IPS DF 4.7 (cell line): Measurements from ENCODE around the gene PPM1L.

Source experiments
- DNase-seq: peaks from one replicate; pipeline ENCODE4 v3.0.0-alpha.2; 2013; ENCODE audit warnings: low spot score; ENCODE audit errors: extremely low read depth

Gene PPM1L

DNA sequence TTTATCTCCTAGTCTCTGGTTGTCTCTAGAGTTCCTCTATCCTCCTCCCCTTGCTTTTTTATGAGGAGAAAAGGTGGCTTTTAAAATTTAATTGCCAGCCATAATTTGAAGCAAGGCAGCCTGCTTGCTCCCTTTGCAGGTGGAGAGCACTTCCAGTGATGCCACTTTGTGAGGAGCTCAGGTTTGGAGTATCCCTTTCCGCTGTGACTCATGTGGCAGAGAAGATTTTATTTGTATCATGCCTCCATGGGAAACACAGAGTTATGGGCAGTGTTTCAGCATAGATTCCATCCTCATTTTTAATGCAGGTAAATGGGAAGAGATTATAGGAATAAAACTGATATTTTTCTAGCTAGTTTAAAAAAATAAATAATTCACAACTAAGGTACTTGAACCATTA is 7.0 kb downstream of the PPM1L start:
- no peak for DNase-seq

DNA sequence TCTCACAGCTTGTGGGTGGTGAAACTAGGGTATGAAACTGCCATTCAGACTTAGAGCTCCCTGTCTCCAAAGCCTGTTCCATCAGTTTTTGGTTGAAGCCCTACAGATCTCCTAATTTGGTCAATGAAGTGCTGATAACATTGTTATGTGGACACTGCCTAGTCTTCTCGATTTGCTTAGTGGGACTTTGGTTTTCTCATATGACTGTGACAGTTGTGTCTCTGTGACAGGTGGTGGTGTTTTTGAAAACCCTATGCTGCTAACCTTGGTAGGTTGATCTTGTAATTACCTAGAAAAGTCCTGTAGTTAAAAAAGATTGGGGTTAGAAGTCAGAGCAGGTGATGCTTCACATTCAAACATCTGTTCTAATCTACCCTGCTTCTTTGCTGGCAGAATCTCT is 9.2 kb downstream of the PPM1L start:
- DNase-seq: no peak

DNA sequence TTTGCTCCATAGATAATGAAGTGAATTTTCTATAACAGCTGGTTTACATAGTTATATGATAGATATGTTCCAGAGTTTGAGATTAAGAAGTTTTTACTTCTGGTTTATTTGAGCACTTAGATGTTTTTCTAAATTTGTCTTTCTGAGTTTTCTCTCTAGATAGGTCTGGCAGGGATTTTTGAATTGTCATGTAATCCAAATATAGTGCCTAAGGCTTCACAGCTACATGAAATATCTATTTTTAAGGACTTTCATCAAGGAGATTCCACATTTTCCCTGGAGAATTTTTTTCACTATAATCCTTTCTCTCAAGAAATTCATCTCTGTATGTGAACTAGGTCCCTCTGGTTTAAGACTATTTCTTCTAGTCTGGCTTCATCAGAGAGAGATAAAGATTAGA is 12.0 kb downstream of the PPM1L start:
- no peak for DNase-seq

DNA sequence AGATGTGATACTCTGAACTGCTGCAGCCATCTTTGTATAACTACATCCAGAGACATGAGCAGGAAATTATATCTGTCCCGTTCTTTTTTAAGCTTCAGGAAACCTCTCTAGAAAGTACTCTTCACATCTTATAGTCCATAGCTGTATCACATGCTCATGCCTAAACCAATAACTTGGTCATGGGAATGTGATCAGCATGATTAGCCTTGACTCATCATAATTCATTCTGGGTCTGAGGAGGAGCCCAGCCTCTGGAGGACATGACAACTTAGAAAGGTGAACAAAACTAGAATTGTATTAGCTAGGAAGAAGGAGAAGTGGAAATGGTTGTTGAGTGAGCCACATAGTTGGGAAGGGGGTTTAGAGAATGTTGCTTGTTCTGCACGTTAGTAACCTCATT is 12.9 kb downstream of the PPM1L start:
- no peak for DNase-seq

DNA sequence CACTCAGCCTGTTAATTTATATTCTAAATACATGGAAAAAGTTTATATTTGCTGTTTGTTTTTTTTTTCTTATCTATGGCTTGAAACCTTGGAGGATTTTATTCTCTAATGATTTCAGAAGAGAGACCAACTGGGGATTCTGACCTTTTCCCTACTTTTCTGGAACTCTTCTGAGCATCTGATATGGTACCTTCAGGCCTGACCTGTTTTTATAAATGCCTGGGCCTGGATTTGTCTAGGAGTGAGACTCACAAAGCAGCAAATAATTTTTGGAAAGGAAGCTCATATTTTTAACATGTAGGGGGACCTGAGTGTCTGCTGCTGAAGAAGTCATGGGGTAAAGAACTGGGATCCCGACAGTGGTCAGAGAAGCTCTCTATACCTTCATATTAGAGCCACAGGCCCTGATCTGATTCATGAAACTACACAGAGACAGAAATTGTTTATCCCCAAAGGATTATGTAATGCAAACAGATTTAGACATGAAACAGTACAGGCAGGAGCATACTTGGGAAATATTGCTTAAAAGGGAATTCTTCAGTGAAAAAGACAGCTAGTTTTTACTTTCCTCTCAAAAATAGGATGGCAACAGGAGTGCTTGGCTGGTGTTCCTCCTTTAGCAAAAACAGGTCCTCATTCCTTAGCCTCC is 15.9 kb downstream of the PPM1L start:
- DNase-seq: no peak

DNA sequence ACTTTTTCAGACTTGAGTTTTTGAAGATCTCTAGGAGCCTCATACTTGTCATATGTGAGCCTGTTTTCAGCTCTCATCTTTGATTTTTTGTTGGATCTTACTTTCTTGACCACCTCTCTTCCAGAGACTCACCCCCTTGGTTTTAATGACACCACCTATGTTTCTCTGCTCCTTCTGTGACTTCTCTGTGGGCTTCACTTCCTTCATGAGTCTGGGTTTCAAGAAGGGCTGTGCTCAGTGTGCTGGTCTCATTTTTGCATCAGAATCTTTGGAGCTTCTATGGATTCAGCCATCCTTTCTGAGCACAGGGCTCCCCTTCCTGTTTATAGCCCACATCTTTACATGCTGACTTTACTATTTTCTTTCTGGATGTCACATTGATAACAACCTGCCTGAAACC is 17.7 kb downstream of the PPM1L start:
- DNase-seq: no peak

DNA sequence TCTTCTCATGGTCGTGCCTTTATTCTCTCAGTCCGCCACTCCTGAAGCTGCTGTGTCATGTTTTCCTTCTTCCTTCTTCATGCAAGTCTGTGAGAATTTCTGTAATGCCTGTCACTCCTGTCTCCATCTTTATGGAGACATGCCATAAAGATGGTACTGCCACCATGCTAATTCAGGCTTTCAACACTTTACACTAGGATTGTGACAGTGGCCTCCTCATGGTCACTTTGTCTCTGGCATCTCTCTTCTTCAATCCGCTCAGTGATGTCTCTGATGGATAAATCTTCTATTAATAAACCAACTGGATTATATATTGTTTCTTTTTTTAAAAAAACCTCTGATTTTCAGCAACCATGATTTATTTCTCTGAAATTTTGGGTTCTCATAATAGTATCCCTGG is 18.1 kb downstream of the PPM1L start:
- no peak for DNase-seq

DNA sequence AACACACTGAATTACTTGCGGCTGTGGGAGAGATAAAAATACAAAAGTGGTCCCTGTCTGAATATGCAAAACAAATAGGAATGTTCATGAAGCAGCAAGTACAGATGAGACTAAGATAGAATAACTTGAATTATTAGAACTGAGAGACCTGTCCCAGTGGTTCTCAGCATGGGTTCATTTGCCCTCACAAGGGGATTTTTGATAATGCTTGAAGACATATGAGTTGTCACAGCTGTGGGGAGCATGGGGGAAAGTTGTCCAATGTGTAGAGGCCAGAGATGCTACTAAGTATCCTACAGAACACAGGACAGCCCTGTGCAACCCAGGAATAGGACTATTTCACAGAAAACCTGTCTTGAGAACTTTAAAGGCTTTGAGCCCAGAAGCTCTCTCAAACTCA is 22.4 kb downstream of the PPM1L start:
- no peak for DNase-seq

DNA sequence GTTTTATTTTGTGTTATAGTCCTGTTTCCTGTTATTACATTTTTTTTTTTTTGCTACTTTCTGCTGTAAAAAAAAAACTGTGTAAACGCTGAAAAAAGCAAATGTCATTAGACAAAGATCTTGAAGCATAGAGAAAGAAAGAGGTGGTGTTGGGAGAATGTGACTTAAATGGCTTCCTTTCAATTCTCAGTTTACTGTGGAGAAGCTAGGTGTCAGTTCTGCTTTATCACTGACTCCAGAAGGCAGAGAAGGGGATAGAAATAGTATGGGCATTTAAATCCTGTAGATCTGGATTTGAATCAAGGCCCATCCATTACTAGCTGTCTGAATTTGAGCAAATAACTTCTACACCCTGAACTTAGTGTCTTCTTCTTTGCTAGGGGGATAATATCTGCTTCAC is 23.0 kb downstream of the PPM1L start:
- no peak for DNase-seq

DNA sequence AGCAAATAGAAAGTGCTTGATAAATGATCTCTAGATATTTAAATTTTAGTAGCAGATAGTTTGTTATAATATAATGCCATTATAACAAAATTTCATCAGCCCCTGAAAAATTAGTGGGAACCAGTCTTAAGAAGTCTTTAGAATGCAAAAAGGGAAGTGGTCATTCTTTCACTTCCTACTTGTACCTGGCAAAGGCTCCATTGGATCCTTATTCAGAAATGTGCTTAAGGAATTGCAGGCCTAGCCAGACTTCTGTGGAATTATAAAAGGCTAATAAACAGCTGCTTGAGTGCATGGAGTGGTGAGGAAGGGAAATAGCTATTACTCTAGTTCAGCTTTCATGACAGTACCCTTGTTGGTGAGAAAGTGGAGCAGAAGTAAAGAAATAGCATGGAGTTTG is 24.2 kb downstream of the PPM1L start:
- no peak for DNase-seq

DNA sequence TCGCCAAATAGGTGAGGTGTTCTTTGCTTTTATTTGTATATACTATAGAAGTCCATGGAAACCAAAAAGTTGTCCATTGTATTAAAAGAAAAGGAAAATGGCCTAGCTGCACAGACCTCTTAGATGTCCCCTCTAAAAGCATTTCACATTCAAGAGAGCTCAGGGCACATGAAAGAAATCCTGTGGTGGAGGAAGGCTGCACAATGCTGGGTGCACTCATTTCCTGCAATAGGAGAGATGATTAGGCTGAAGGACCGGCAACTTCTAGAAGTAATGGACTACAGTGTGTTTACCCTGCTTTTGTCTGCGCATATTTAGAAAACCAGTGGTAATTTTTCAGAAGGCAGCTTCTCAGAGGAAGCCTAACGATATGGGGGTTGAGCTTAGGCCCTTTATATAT is 25.4 kb downstream of the PPM1L start:
- DNase-seq: no peak

DNA sequence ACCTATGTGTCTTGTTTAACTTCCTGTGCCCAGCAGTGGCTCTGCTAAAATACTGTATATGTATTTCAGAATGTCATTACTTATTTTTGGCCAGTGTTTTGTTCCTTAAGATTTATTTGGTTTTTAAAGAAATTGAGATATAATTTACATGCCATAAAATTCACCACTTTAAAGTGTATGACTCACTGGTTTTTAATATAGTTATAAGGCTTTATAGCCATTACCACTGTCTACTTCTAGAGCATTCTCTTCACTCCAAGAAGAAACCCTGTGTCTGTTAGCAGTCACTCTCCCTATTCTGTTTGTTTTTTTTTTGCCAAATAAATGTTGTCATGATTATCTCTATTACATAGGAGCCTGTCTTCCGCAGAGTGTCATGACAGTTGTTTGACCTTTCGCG is 25.8 kb downstream of the PPM1L start:
- no peak for DNase-seq

DNA sequence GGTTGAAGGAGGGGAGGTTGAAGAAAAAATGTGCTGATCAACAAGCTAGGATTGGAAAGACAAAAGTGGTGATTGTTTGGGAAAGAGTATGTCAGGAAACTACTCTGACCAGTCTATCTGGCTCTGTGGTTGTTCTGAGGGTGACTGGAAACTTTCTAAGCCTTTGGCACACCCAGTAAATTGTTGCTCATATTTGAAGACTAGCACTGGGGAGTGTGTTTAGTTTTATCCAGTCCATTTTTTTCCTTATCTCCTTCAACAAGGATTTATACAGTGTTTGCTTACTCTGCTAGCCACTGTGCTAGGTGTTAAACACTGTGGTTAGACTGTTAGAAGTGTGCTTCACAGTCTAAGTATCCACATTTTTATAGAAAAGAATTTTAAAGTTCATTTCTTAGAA is 28.8 kb downstream of the PPM1L start:
- DNase-seq: no peak

DNA sequence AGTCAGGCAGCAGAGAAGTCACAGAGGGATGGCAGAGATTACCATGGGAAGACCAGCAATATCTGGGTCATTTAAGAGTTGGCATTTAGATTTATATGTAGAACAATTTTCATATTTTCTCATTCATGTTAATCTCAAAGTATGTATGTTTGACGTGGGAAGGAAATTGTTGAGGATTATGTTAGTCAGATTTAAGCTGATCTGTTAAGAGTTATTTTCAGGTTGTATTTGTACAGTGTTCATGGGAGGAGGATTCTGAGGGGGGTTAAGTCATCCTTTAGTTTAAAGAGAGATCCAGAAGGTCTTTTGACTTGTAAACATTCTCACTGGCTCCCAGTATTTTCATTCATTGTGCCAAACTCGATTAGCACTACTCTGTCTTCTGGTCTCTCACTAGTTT is 34.7 kb downstream of the PPM1L start:
- no peak for DNase-seq

DNA sequence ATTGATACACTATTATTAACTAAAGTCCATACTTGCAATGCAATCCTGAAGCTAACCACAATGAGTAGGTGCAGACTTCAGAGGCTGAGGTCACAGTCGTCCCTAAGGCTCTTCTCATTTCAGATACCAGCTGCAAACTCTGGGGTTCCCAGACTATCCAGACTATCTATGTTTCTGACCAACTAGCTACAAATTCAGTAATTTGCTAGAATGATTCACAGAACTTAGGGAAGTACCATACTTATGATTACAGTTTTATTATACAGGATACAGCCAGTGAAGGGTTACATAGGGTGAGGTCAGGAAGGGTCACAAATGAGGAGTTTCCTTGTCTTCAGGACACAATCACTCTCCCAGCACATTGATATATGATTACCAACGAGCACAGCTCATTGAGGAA is 36.5 kb downstream of the PPM1L start:
- no peak for DNase-seq

DNA sequence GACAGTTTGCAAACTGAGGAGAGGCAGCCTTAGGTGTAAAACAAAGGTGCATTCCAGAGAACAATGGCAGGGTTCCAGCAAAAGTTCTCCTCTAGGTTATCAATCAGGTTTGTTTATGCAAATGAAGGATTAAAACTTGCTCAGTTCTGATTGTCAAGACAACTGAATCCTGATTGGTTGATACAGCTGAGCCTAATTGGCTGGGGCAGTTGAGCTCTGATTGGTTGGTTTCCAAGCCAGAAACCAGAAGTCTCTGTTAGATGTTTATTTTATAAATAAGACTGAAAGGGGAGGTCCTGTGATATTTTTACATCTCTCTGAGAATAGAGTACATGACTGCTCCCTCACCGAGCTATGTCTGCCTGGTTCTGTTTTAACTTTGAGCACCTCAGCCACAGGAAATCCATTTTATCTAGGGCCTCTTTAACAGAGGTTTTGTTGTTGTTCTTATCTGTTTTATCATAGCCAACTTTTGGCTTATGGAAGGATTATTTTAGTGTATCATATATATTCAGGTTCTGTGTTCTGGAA is 37.8 kb downstream of the PPM1L start:
- no peak for DNase-seq

DNA sequence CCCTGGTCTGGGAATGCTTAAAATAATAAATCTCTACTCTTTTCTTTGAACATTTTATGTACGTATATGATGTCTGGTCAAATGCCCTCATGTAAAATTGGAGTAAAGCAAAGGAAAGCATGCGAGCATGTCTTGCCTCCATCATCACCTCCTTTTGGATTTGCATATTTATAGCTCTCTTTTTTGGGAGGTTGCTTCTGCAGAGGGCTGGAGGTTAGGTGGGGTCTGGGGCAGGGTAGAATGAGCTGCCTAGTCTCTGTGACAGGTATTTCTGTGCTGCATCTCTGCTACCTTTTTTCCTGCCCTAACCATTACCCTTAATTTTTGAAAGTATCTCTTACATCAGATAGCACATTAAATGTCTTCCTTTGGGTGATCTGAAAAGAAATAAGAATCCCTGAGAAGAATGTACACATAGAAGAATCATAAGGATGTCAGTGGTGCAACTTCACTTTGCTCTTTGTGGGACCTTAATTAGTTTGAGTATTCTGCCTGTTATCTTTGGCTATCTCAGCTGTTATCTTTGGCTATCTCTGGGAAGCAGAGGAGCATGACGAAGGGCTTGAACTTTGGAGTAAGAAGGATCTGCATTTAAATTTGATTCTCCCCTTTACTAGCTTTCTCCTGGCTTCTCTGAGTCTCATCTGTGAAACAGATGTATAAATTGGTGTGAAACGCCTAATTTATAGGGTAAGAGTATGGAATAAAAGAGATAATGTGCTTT is 40.2 kb downstream of the PPM1L start:
- DNase-seq: no peak

DNA sequence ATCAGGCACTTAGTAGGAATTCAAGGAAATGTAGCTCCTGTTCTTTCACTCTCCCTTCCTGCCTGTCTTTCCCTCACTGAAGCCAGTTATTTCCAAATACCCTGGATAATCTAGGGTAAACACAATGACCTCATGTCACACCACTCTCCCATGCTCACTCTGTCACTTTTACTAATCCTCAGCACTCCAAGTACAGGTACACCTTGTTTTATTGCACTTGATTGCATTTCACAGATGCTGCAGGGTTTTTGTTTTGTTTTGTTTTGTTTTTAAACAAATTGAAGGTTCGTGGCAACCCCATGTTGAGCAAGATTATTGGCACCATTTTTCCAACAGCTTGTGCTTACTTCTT is 40.8 kb downstream of the PPM1L start:
- no peak for DNase-seq

DNA sequence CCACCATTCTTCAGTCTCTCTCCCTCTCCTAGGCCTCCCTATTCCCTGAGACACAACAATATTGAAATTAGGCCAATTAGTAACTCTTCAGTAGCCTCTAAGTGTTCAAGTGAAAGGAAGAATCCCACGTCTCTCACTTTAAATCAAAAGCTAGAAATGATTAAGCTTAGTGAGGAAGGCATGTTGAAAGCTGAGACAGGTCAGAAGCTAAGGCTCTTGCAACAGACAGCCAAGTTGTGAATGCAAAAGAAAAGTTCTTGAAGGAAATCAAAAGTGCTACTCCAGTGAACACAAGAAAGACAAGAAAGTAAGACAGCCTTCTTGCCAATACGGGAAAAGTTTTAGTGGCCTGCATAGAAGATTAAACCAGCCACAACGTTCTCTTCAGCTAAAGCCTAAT is 41.3 kb downstream of the PPM1L start:
- DNase-seq: no peak

DNA sequence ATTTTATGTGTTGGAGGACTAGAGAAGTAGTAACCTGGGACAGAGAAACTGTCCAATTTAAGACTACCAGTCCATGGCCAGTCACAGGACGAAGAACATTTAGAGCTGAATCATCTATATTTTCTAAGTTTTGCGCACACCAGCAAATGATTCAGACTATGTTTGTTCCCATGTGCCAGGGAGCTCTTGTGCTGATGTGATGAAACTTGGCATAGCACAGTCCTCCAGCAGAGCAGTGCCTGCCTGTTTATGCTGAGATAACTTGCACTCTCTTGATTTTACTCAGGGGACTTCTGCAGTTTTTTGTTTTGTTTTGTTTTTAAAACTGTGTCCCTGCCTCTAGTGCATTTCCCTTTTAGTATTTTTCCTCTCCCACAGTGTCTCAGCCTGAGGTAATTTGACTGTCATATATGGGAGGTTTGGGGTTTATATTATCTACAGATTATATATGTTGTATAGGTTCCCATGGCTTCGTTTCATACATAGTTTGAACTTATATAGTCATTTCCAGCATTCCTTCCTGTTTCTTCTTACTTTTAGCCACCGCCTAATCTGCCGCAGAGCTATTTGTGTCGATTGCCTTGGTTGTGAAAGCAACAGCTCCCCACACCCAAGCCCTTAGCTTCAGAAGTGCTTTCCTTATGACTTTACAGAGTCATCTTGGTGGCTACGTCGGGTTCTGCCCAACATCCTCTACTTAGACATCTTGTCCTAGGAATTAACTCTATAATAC is 45.5 kb downstream of the PPM1L start:
- no peak for DNase-seq

DNA sequence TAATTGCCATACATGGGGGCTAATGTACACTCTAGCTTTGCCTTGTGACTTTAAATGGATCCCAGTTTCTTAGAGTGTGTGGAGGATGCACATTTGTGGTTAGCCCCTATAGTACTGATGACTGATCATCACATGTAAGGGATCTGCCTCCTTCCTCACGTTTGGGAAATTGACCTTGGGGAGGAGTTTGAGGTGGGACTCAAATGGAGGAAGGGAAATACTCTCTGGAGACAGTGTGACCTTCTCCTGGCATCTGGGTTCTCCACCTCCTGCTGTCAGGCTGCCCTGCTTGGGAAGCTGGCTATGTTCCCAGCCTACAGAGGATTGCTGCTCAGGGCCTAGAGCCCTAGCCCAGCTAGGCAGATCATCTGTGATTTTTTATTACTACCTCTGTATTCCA is 48.7 kb downstream of the PPM1L start:
- no peak for DNase-seq

DNA sequence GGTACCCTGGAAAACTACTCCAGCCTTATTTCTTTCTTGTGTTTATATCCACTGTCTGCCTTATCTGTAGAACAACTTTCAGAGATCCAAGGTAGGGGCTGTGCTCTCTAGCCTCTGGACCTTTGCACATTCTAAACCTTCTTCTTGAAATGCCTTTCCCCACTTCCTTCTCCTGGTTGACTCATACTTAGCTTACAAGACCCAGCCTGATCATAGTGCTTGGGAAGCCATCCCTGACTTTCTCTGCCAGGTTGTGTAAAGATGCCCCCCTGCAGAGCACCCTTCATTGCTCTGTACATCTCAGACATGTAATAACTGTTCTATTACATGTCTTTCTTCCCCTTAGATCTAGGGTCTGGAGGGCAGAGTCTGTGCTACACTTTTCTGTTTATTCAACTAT is 50.1 kb downstream of the PPM1L start:
- DNase-seq: no peak

DNA sequence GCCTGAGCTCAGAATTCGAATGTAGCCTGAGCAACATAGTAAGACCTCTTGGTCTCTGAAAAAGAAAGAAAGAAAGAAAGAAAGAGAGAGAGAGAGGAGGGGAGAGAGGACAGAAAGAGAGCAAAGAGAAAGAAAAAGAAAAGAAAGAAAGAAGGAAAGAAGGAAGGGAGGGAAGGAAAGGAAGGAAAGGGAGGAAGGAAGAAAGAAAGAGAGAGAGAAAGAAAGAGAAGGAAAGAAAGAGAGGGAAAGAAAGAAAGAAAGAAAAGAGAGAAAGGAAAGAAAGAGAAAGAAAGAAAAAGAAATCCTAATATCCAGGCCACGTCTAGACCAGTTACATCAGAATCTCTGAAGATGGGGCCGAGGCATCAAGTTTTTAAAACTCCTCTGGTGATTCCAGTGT is 50.7 kb downstream of the PPM1L start:
- no peak for DNase-seq
